ENCODE results near the gene CWC27.

The CWC27 gene

GRCh38 chr5:64980176-64980575, 211.4 kb downstream of the CWC27 start:
- H3K4me3 ChIP-seq (ENCODE audit: low read depth, low read length) = no peak overlapping the region
- no peak for DNase-seq (ENCODE audit: low read depth)
- no peak for TF ChIP-seq CTCF (conservative IDR thresholded peaks at IDR 0.05; ENCODE audit: low read depth, low read length)

GRCh38 chr5:64987768-64988167, 219.0 kb downstream of the CWC27 start:
- no peak overlapping the region for H3K4me3 ChIP-seq (ENCODE audit: low read depth, low read length)
- no peak for TF ChIP-seq CTCF (conservative IDR thresholded peaks at IDR 0.05; ENCODE audit: low read depth, low read length)
- DNase-seq (ENCODE audit: low read depth) = no peak

GRCh38 chr5:65009207-65009606, 240.5 kb downstream of the CWC27 start:
- DNase-seq (ENCODE audit: low read depth) = no peak
- TF ChIP-seq CTCF (conservative IDR thresholded peaks at IDR 0.05; ENCODE audit: low read depth, low read length) = no peak
- no peak overlapping the region for H3K4me3 ChIP-seq (ENCODE audit: low read depth, low read length)

GRCh38 chr5:65010841-65011240, 242.1 kb downstream of the CWC27 start:
- no peak overlapping the region for H3K4me3 ChIP-seq (ENCODE audit: low read depth, low read length)
- no peak for DNase-seq (ENCODE audit: low read depth)
- no peak for TF ChIP-seq CTCF (conservative IDR thresholded peaks at IDR 0.05; ENCODE audit: low read depth, low read length)

- DNase-seq (ENCODE audit: low read depth) = no peak
- H3K4me3 ChIP-seq (ENCODE audit: low read depth, low read length) = no peak overlapping the region
- no peak for TF ChIP-seq CTCF (conservative IDR thresholded peaks at IDR 0.05; ENCODE audit: low read depth, low read length)
Observed at GRCh38 chr5:65012301-65012892, 243.7 kb downstream of the CWC27 start.

GRCh38 chr5:65013166-65013565, 244.4 kb downstream of the CWC27 start:
- no peak for DNase-seq (ENCODE audit: low read depth)
- no peak overlapping the region for H3K4me3 ChIP-seq (ENCODE audit: low read depth, low read length)
- TF ChIP-seq CTCF (conservative IDR thresholded peaks at IDR 0.05; ENCODE audit: low read depth, low read length) = no peak

GRCh38 chr5:65014769-65015168, 246.0 kb downstream of the CWC27 start:
- DNase-seq (ENCODE audit: low read depth) = no peak
- no peak overlapping the region for H3K4me3 ChIP-seq (ENCODE audit: low read depth, low read length)
- no peak for TF ChIP-seq CTCF (conservative IDR thresholded peaks at IDR 0.05; ENCODE audit: low read depth, low read length)
